Heart left ventricle (tissue), 16 donors: ENCODE data around the gene M6PR. TPM values are rescaled to one million over a fixed set of nuclear protein-coding genes. Genes with fewer than 3 reads are reported as not detected.
A peak's percentile ranks its signal among the peaks of the same experiment; 100 is the strongest.
"Not testable (repeated sequence)": the region's sequence is repeated elsewhere in the genome, so short reads cannot be mapped to it uniquely, and the experiment has no call there.

Source experiments
- ATAC-seq, 4 donors: fragments of 200-7000 bp; cut with Tn5 transposase; one replicate each; pipeline ENCODE4 v1.9.1; 2020 to 2022; ENCODE audit warnings: moderate library complexity in 4 of 4, mild to moderate bottlenecking in 3 of 4, moderate number of reproducible peaks in 1 of 4
- DNase-seq, 5 donors: peaks; one replicate each; pipeline ENCODE4 v3.0.0-alpha.2; 2020
- H3K27ac ChIP-seq, 12 donors: fragments of 200-600 bp; sonication (generic) in 4 of 12; one replicate each; pipeline versions ENCODE4 v1.5.0 to v1.8.0; 2016 to 2022; ENCODE audit warnings: mild to moderate bottlenecking in 2 of 12
- H3K27me3 ChIP-seq, 9 donors: fragments of 200-600 bp; sonication (generic) in 2 of 9; one replicate each; pipeline versions ENCODE4 v1.5.1 to v1.8.0; 2016 to 2022; ENCODE audit warnings: mild to moderate bottlenecking in 3 of 9
- H3K36me3 ChIP-seq, 9 donors: fragments of 200-600 bp; sonication (generic) in 2 of 9; one replicate each; pipeline versions ENCODE4 v1.5.0 to v1.8.0; 2018 to 2022; ENCODE audit warnings: mild to moderate bottlenecking in 2 of 9
- H3K4me1 ChIP-seq, 12 donors: fragments of 200-600 bp; sonication (generic) in 4 of 12; one replicate each; pipeline versions ENCODE4 v1.5.0 to v1.8.0; 2016 to 2022; ENCODE audit warnings: mild to moderate bottlenecking in 3 of 12
- H3K4me3 ChIP-seq, 12 donors: fragments of 200-600 bp; sonication (generic) in 4 of 12; one replicate each; pipeline versions ENCODE4 v1.5.0 to v1.8.0; 2017 to 2022; ENCODE audit warnings: mild to moderate bottlenecking in 9 of 12, moderate library complexity in 4 of 12
- H3K9me3 ChIP-seq, 12 donors: fragments of 200-600 bp; sonication (generic) in 4 of 12; one replicate each; pipeline versions ENCODE4 v1.5.0 to v1.8.0; 2016 to 2022; ENCODE audit warnings: mild to moderate bottlenecking in 1 of 12
- POLR2A ChIP-seq, 2 donors: fragments of 450-650 bp; IDR thresholded peaks; one replicate each; pipeline ENCODE4 v1.6.1; 2017; ENCODE audit warnings: antibody characterized with exemption in 2 of 2, mild to moderate bottlenecking in 2 of 2, moderate library complexity in 2 of 2
- WGBS, 4 donors: extraction: QIAGEN DNeasy Blood & Tissue Kit in 2 of 4; methylation state at CpG; one replicate each; pipeline versions ENCODE4 v1.1.5 to v1.1.7; 2013 to 2018; 5-methylcytosine and 5-hydroxymethylcytosine counted together
- intact Hi-C, 10 donors: fragments of 100-400 bp; cut with DNase I; formaldehyde crosslinking; loops; one replicate each; pipeline versions ENCODE4 v1.11.1 to v1.14.2; 2022
- polyA plus RNA-seq, 2 donors: library from polyadenylated mRNA; stranded (reverse); fragments of 200-250 nt; gene quantifications; one replicate each; pipeline ENCODE4 v1.2.3, GENCODE V29; 2013
- total RNA-seq, 9 donors: library from RNA; depleted of rRNA in 2 of 9; stranded (reverse); fragments of >200 nt in 2 of 9; fragmentation: NEBNext Ultra II Directional in 3 of 9; extraction: Animal tissue kit (Norgen Biotek cat#: 25700) in 3 of 9; gene quantifications; one replicate each; pipeline versions ENCODE4 v1.1.0 to v1.2.4, GENCODE V29; 2016 to 2023
- TF ChIP-seq, protein P1 (sequence below), 12 donors: fragments of 200-600 bp; sonication (generic) in 4 of 12; IDR thresholded peaks; one replicate each; pipeline versions ENCODE4 v1.5.0 to v1.8.0; 2018 to 2022; ENCODE audit warnings: antibody characterized with exemption in 12 of 12, mild to moderate bottlenecking in 5 of 12
- donor health status: ischemic (EF 13 %, LVEDD 7.1; RV severe dilation, severe dysfunction).
- donor health status: healthy with polysubstance abuse.
- donor health status: DM: no; HTN: yes; CAD: no.
- donor health status: DM: no; HTN: no; CAD: no.
- donor health status: ischemic (EF 25% LVEDD 6.9; RV normal size, moderate dysfunction).
- donor health status: ischemic (EF 25% LVEDD 5.7; RV mildly dilated, moderate dysfunction).
- donor health status: healthy.
- donor health status: DM: yes; HTN: yes; CAD: no.
- donor health status: ischemic (EF 35%, LVEDD 5.7; RV mildly dilated, moderate dysfunction).
- donor health status: nonischemic (EF 11% LVEDD 7.7; RV severe dilation, severe dysfunction).
- donor health status: DM: yes; HTN: yes; CAD: no.
- donor health status: PGD.
- donor health status: ischemic (EF 29% LVEDD 5.4; RV normal size, mild dysfunction).
- donor health status: nonischemic (EF 23%, LVEDD 6.1; RV moderate dilation, normal function).

The M6PR gene
- total and polyA plus RNA-seq, 11 donors, result 58.7 to 150 (median 101) TPM

DNA sequence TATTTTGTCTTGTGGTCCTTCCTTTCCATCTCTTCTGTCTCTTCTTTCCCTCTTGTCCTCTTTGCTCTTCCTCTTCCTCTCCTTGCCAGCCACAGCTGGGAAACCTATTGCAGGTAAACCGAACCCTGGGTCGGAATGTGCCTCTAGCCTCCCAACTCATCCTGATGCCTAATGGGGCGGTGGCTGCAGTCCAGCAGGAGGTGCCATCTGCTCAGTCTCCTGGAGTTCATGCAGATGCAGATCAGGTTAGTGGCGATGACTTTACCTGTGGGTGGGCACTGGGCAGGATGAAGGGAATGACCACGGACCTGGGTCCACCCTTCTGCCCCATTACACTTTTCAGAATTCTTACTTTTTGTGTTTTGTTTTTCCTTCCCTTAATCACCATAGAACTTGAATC is 26.9 kb downstream of the M6PR start:
- no peak for TF ChIP-seq POLR2A (IDR thresholded peaks at IDR 0.05)
- TF ChIP-seq, protein P1, sequence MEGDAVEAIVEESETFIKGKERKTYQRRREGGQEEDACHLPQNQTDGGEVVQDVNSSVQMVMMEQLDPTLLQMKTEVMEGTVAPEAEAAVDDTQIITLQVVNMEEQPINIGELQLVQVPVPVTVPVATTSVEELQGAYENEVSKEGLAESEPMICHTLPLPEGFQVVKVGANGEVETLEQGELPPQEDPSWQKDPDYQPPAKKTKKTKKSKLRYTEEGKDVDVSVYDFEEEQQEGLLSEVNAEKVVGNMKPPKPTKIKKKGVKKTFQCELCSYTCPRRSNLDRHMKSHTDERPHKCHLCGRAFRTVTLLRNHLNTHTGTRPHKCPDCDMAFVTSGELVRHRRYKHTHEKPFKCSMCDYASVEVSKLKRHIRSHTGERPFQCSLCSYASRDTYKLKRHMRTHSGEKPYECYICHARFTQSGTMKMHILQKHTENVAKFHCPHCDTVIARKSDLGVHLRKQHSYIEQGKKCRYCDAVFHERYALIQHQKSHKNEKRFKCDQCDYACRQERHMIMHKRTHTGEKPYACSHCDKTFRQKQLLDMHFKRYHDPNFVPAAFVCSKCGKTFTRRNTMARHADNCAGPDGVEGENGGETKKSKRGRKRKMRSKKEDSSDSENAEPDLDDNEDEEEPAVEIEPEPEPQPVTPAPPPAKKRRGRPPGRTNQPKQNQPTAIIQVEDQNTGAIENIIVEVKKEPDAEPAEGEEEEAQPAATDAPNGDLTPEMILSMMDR (IDR thresholded peaks at IDR 0.05), result no peak
- no peak overlapping the region for H3K4me3 ChIP-seq
- ATAC-seq, result no peak
- H3K27me3 ChIP-seq, result no peaks in the 10 kb centered on the region
- no peaks in the 10 kb centered on the region for H3K9me3 ChIP-seq
- 94 to 95% (median 95%) methylated on average over 5 of the region's 5 CpGs for WGBS, 4 donors
- no peak for DNase-seq
- H3K36me3 ChIP-seq, result peaks cover 0 to 93% (median 55%) of the 10 kb centered on the region in 9 donors
- H3K4me1 ChIP-seq, result no peaks in the 10 kb centered on the region
- no peak overlapping the region for H3K27ac ChIP-seq
- intact Hi-C loops, result no loop called here

- H3K27ac ChIP-seq, H3K9me3 ChIP-seq, DNase-seq, ATAC-seq, H3K4me3 ChIP-seq, H3K27me3 ChIP-seq: not testable (repeated sequence)
- Histone ChIP-seq H3K4me1 (peaks cover 0 to 19% (median 13%) of the 10 kb centered on the region in 12 donors), H3K36me3 (peaks cover 0 to 68% (median 50%) of the 10 kb centered on the region in 9 donors)
- intact Hi-C loops, result loop anchor here in 1 of 10 donors (10.0 kb wide), 1 partner anchor 125 kb away; no protein-coding TSS in a partner anchor
- WGBS, 4 donors, result 83 to 89% (median 86%) methylated on average over 4 of the region's 4 CpGs
Measured at GRCh38 chr12:8919643-8920042, 29.8 kb downstream of the M6PR start.

DNA sequence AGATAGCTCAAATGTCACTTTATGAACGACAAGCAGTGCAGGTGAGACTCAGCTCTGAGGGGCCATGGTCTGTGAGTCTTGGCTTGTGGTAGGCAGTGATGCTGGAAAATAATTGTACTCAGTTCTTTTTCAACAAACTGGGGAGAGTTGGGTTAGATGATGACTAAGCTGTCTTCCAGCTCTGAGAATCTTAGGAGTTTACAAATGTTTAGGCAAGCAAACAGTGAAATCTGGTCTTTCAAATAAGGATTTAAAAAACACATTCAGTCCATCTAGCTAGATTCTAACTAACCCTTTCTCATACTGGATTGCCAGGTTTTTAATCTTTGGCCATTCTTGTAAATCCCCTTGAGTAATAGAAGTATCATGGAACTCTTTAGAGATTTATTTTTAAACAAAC is 31.7 kb downstream of the M6PR start:
- peaks cover 0 to 29% (median 18%) of the 10 kb centered on the region in 12 donors for H3K4me1 ChIP-seq
- no peaks in the 10 kb centered on the region for H3K9me3 ChIP-seq
- no peaks in the 10 kb centered on the region for H3K27me3 ChIP-seq
- no peak for DNase-seq
- WGBS, 4 donors, result 42 to 77% (median 53%) methylated on average over 1 of the region's 1 CpG
- no peak for TF ChIP-seq POLR2A (IDR thresholded peaks at IDR 0.05)
- peaks cover 0 to 52% (median 43%) of the 10 kb centered on the region in 9 donors for H3K36me3 ChIP-seq
- intact Hi-C loops, result loop anchor here in 1 of 10 donors (10.0 kb wide), 1 partner anchor 127 kb away; no protein-coding TSS in a partner anchor
- no peak overlapping the region for H3K27ac ChIP-seq
- no peak for ATAC-seq
- no peak overlapping the region for H3K4me3 ChIP-seq

GRCh38 chr12:8917031-8917430 is 32.4 kb downstream of the M6PR start:
- intact Hi-C loops, result loop anchor here in 1 of 10 donors (10.0 kb wide), 1 partner anchor 128 kb away; no protein-coding TSS in a partner anchor
- no peaks in the 10 kb centered on the region for H3K9me3 ChIP-seq
- TF ChIP-seq POLR2A (IDR thresholded peaks at IDR 0.05), result no peak
- TF ChIP-seq, protein P1 (IDR thresholded peaks at IDR 0.05), result no peak
- no peak overlapping the region for H3K27ac ChIP-seq
- H3K36me3 ChIP-seq, result peaks cover 0 to 45% (median 36%) of the 10 kb centered on the region in 9 donors
- peaks cover 0 to 36% (median 19%) of the 10 kb centered on the region in 12 donors for H3K4me1 ChIP-seq
- H3K27me3 ChIP-seq, result no peaks in the 10 kb centered on the region
- no peak overlapping the region for H3K4me3 ChIP-seq
- DNase-seq (no peak), ATAC-seq (no peak)
- WGBS, 4 donors, result 76 to 86% (median 84%) methylated on average over 3 of the region's 3 CpGs

DNA sequence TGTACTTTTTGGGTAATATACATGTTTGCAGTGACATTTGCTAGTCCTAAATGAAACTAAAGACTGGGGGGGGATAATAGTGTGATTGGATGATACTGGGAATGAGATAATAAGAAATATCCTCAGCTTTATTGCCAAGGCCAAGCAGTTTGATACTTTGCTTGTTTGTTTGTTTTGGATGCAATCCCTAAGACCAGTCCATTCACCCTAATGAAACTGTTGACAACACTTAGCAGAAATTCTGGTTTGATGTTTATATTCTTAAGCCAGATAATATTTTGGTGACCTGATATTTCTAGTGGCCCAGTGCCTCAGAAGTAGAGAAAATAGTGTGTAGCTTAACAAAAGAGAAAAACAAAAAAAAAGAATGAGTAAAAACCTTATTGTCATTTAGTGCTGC is 33.3 kb downstream of the M6PR start:
- ATAC-seq, result no peak
- Histone ChIP-seq H3K27ac (no peak overlapping the region), H3K36me3 (peaks cover 0 to 36% (median 27%) of the 10 kb centered on the region in 9 donors), H3K4me3 (peak overlapping the region in 2 of 12 donors; percentile 67 to 91), H3K27me3 (no peaks in the 10 kb centered on the region), H3K4me1 (peaks cover 0 to 40% (median 19%) of the 10 kb centered on the region in 12 donors), H3K9me3 (no peaks in the 10 kb centered on the region)
- TF ChIP-seq, protein P1 (IDR thresholded peaks at IDR 0.05), result no peak
- no peak for TF ChIP-seq POLR2A (IDR thresholded peaks at IDR 0.05)
- DNase-seq, result no peak
- intact Hi-C loops, result loop anchor here in 1 of 10 donors (10.0 kb wide), 1 partner anchor 129 kb away; no protein-coding TSS in a partner anchor
